Measurements from ENCODE around the gene C3.

DNA sequence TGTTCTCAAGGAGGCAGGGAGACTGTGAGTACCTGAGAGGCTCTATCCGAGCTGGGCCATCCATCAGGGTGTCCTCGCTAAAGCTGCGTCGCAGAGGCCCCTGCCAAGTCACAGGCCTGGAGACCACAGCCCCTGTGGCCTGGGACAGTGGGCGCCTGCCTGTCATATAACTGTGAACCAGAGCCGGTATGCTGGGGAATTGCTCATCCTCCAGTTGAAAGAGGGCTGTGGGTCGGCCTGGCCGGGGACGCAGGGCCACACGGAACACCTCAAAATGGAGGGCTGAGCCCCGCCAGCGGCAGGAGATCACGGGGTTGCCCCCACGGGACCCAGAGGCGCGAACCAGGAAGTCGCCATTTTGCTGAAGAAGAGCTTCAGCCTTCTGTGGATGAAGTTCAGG lies 40.2 kb upstream of the C3 start:
- TF ChIP-seq EZH2 (IDR thresholded peaks at IDR 0.05; ENCODE audit: borderline replicate concordance) (no peak), CTCF (IDR thresholded peaks at IDR 0.05; ENCODE audit: poor library complexity) (no peak)

All from hepatocyte (in vitro differentiated cells).